Measurements from ENCODE around the gene C2.

DNA sequence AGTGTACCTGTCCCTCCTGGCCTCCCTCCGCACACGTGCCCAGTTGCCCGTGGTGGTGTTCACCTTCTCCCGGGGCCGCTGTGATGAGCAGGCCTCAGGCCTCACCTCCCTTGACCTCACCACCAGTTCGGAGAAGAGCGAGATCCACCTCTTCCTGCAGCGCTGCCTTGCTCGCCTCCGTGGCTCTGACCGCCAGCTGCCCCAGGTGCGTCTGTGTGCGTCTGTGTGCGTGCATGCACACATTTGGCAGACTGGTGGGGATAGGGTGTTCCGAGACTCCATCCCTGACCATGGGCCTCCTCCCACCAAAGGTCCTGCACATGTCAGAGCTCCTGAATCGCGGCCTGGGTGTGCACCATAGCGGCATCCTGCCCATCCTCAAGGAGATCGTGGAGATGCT lies 36.4 kb downstream of the C2 start:
- TF ChIP-seq, protein P1, sequence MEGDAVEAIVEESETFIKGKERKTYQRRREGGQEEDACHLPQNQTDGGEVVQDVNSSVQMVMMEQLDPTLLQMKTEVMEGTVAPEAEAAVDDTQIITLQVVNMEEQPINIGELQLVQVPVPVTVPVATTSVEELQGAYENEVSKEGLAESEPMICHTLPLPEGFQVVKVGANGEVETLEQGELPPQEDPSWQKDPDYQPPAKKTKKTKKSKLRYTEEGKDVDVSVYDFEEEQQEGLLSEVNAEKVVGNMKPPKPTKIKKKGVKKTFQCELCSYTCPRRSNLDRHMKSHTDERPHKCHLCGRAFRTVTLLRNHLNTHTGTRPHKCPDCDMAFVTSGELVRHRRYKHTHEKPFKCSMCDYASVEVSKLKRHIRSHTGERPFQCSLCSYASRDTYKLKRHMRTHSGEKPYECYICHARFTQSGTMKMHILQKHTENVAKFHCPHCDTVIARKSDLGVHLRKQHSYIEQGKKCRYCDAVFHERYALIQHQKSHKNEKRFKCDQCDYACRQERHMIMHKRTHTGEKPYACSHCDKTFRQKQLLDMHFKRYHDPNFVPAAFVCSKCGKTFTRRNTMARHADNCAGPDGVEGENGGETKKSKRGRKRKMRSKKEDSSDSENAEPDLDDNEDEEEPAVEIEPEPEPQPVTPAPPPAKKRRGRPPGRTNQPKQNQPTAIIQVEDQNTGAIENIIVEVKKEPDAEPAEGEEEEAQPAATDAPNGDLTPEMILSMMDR (IDR thresholded peaks at IDR 0.05): no peak
- TF ChIP-seq POLR2A (IDR thresholded peaks at IDR 0.05): no peak
